ENCODE results near the gene TMEM88. TPM values are rescaled to one million over a fixed set of nuclear protein-coding genes. Genes with fewer than 3 reads are reported as not detected.

The TMEM88 gene
- total and polyA plus RNA-seq, 2 of the 13 experiments (the other 11 are each of a cell fraction or from before 2014, with no cell fraction given), result 0.31 to 0.66 TPM

GRCh38 chr17:7833795-7834541 lies 20.9 kb upstream of the TMEM88 start, which contains the start of gene KDM6B (continued):
- TF ChIP-seq CEBPZ (IDR thresholded peaks at IDR 0.05; ENCODE audit: low read length), result no peak
- no peak for TF ChIP-seq RCOR2 (CRISPR knock-in tag; IDR thresholded peaks at IDR 0.05)
- TF ChIP-seq FOXM1 (CRISPR knock-in tag; IDR thresholded peaks at IDR 0.05), result no peak
- TF ChIP-seq ATM (IDR thresholded peaks at IDR 0.05; ENCODE audit: borderline replicate concordance), result no peak
- TF ChIP-seq, protein P1, sequence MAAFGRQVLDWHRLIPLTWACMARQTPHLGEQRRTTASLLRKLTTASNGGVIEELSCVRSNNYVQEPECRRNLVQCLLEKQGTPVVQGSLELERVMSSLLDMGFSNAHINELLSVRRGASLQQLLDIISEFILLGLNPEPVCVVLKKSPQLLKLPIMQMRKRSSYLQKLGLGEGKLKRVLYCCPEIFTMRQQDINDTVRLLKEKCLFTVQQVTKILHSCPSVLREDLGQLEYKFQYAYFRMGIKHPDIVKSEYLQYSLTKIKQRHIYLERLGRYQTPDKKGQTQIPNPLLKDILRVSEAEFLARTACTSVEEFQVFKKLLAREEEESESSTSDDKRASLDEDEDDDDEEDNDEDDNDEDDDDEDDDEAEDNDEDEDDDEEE (CRISPR knock-in tag; IDR thresholded peaks at IDR 0.05), result no peak
- TF ChIP-seq ISL2 (CRISPR knock-in tag; IDR thresholded peaks at IDR 0.05), result no peak
- no peak for TF ChIP-seq ZSCAN22 (CRISPR knock-in tag; IDR thresholded peaks at IDR 0.05)
- no peak for TF ChIP-seq ZNF33B (CRISPR knock-in tag; IDR thresholded peaks at IDR 0.05)
- no peak for TF ChIP-seq MED1 (CRISPR knock-in tag; IDR thresholded peaks at IDR 0.05)
- no peak for TF ChIP-seq ASH2L (IDR thresholded peaks at IDR 0.05; ENCODE audit: insufficient read length, low read depth, low read length)
- TF ChIP-seq, protein P2, sequence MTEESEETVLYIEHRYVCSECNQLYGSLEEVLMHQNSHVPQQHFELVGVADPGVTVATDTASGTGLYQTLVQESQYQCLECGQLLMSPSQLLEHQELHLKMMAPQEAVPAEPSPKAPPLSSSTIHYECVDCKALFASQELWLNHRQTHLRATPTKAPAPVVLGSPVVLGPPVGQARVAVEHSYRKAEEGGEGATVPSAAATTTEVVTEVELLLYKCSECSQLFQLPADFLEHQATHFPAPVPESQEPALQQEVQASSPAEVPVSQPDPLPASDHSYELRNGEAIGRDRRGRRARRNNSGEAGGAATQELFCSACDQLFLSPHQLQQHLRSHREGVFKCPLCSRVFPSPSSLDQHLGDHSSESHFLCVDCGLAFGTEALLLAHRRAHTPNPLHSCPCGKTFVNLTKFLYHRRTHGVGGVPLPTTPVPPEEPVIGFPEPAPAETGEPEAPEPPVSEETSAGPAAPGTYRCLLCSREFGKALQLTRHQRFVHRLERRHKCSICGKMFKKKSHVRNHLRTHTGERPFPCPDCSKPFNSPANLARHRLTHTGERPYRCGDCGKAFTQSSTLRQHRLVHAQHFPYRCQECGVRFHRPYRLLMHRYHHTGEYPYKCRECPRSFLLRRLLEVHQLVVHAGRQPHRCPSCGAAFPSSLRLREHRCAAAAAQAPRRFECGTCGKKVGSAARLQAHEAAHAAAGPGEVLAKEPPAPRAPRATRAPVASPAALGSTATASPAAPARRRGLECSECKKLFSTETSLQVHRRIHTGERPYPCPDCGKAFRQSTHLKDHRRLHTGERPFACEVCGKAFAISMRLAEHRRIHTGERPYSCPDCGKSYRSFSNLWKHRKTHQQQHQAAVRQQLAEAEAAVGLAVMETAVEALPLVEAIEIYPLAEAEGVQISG (CRISPR knock-in tag; IDR thresholded peaks at IDR 0.05), result 0 out of 2 replicates have a peak, but pooled peaks have one; percentile 13
- TF ChIP-seq ZNF430 (CRISPR knock-in tag; IDR thresholded peaks at IDR 0.05), result no peak
- TF ChIP-seq ZNF816 (CRISPR knock-in tag; IDR thresholded peaks at IDR 0.05; ENCODE audit: borderline replicate concordance), result no peak
- TF ChIP-seq, protein P3, sequence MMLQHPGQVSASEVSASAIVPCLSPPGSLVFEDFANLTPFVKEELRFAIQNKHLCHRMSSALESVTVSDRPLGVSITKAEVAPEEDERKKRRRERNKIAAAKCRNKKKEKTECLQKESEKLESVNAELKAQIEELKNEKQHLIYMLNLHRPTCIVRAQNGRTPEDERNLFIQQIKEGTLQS (CRISPR knock-in tag; IDR thresholded peaks at IDR 0.05), result no peak
- TF ChIP-seq ZFX (CRISPR knock-in tag; IDR thresholded peaks at IDR 0.05; ENCODE audit: low read depth), result peak; percentile 42; the same call in 1 of the 2 replicates
- TF ChIP-seq, protein P4, sequence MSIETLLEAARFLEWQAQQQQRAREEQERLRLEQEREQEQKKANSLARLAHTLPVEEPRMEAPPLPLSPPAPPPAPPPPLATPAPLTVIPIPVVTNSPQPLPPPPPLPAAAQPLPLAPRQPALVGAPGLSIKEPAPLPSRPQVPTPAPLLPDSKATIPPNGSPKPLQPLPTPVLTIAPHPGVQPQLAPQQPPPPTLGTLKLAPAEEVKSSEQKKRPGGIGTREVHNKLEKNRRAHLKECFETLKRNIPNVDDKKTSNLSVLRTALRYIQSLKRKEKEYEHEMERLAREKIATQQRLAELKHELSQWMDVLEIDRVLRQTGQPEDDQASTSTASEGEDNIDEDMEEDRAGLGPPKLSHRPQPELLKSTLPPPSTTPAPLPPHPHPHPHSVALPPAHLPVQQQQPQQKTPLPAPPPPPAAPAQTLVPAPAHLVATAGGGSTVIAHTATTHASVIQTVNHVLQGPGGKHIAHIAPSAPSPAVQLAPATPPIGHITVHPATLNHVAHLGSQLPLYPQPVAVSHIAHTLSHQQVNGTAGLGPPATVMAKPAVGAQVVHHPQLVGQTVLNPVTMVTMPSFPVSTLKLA (IDR thresholded peaks at IDR 0.05), result 0 out of 2 replicates have a peak, but pooled peaks have one; percentile 18
- no peak for TF ChIP-seq NCOA2 (CRISPR knock-in tag; IDR thresholded peaks at IDR 0.05)
- TF ChIP-seq KMT2B (CRISPR knock-in tag; IDR thresholded peaks at IDR 0.05), result no peak
- peak; percentile 2; the same call in 1 of the 2 replicates for TF ChIP-seq ZNF777 (CRISPR knock-in tag; IDR thresholded peaks at IDR 0.05)
- no peak for TF ChIP-seq IRF1 (CRISPR knock-in tag; IDR thresholded peaks at IDR 0.05; ENCODE audit: low read depth)

All from HepG2 (cell line).